Effector memory CD8-positive, alpha-beta T cell (primary cell): ENCODE measurements around the gene SASS6.

Experiments
- ATAC-seq: fragments of 150-1000 bp; cut with Tn5 transposase; replicated peaks from 2 replicates; pipeline ENCODE4 v1.10.0; 2021; ENCODE audit warnings: mild to moderate bottlenecking, moderate library complexity
- DNase-seq, 3 experiments: peaks; one replicate each; pipeline ENCODE4 v3.0.0; 2021
- H3K27ac Mint-ChIP-seq, 2 donors: one replicate each; pipeline ENCODE4 v1.8.0; 2022; ENCODE audit warnings: mild to moderate bottlenecking in 2 of 2, mixed read lengths in 2 of 2, moderate library complexity in 2 of 2
- H3K27me3 Mint-ChIP-seq, 2 donors: one replicate each; pipeline ENCODE4 v1.8.0; 2022; ENCODE audit warnings: mixed read lengths in 2 of 2
- H3K36me3 Mint-ChIP-seq: one replicate; pipeline ENCODE4 v1.8.0; 2022; ENCODE audit warnings: mild to moderate bottlenecking, moderate library complexity, mixed read lengths; ENCODE audit not compliant: insufficient read depth
- H3K4me1 Mint-ChIP-seq, 2 donors: one replicate each; pipeline ENCODE4 v1.8.0; 2022; ENCODE audit warnings: low read depth in 2 of 2, mixed read lengths in 2 of 2
- H3K4me3 Mint-ChIP-seq, 2 donors: one replicate each; pipeline ENCODE4 v1.8.0; 2022; ENCODE audit warnings: mild to moderate bottlenecking in 2 of 2, mixed read lengths in 2 of 2, moderate library complexity in 2 of 2
- H3K9me3 Mint-ChIP-seq, 2 donors: one replicate each; pipeline ENCODE4 v1.8.0; 2022; ENCODE audit warnings: mixed read lengths in 2 of 2
- total RNA-seq, 9 experiments: gene quantifications; one replicate each; lab custom pipeline; 2026; lab: John Stamatoyannopoulos, UW

The SASS6 gene
- total RNA-seq = 9.0 to 22.1 (median 10.9) reads per million in 9 experiments

GRCh38 chr1:100132566-100133477 lies at the start of gene SASS6, which contains the start of gene TRMT13:
SASS6 (minus strand) TSS chr1:100132930; CDS start chr1:100132814, 116 bp downstream.
TRMT13 (plus strand) TSS chr1:100133163; CDS start chr1:100133169, 6 bp downstream.
- H3K36me3 Mint-ChIP-seq = peaks cover 20% of the 10 kb centered on the region
- DNase-seq (peak; percentile 88 to 91 (median 90)), ATAC-seq (peak; percentile 97)
- H3K4me1 Mint-ChIP-seq = peaks cover 14 to 28% of the 10 kb centered on the region in 2 donors
- no peaks in the 10 kb centered on the region for H3K9me3 Mint-ChIP-seq
- peak within 1 kb of the TSS; percentile 93 to 97 for H3K27ac Mint-ChIP-seq
- no peaks in the 10 kb centered on the region for H3K27me3 Mint-ChIP-seq
- peak within 1 kb of the TSS; percentile 92 to 97 for H3K4me3 Mint-ChIP-seq

GRCh38 chr1:100178091-100178490 lies 45.4 kb upstream of the SASS6 start, which contains the start of gene LRRC39:
LRRC39 (minus strand) TSS chr1:100178256; CDS start chr1:100168516, 9,740 bp downstream.
- H3K4me1 Mint-ChIP-seq = no peaks in the 10 kb centered on the region
- ATAC-seq = no peak
- no peaks in the 10 kb centered on the region for H3K36me3 Mint-ChIP-seq

GRCh38 chr1:100177295-100178041 lies 44.7 kb upstream of the SASS6 start:
- no peaks in the 10 kb centered on the region for H3K9me3 Mint-ChIP-seq
- no peak for DNase-seq
- no peaks in the 10 kb centered on the region for H3K36me3 Mint-ChIP-seq
- no peak overlapping the region for H3K27ac Mint-ChIP-seq
- H3K4me1 Mint-ChIP-seq = no peaks in the 10 kb centered on the region
- no peaks in the 10 kb centered on the region for H3K27me3 Mint-ChIP-seq
- no peak overlapping the region for H3K4me3 Mint-ChIP-seq
- no peak for ATAC-seq

More at GRCh38 chr1:100178091-100178490, 45.4 kb upstream of the SASS6 start, which contains the start of gene LRRC39:
- DNase-seq = no peak
- Mint-ChIP-seq H3K9me3 (no peaks in the 10 kb centered on the region), H3K27me3 (no peaks in the 10 kb centered on the region), H3K27ac (no peak within 1 kb of the TSS), H3K4me3 (no peak within 1 kb of the TSS)

GRCh38 chr1:100168051-100168450 lies 35.3 kb upstream of the SASS6 start:
- Mint-ChIP-seq H3K36me3 (no peaks in the 10 kb centered on the region), H3K9me3 (no peaks in the 10 kb centered on the region), H3K4me3 (no peak overlapping the region), H3K4me1 (no peaks in the 10 kb centered on the region), H3K27ac (no peak overlapping the region), H3K27me3 (no peaks in the 10 kb centered on the region)
- no peak for ATAC-seq
- no peak for DNase-seq

GRCh38 chr1:100164702-100165101 lies 32.0 kb upstream of the SASS6 start:
- Mint-ChIP-seq H3K4me3 (no peak overlapping the region), H3K9me3 (no peaks in the 10 kb centered on the region), H3K27me3 (no peaks in the 10 kb centered on the region), H3K27ac (no peak overlapping the region), H3K36me3 (no peaks in the 10 kb centered on the region), H3K4me1 (no peaks in the 10 kb centered on the region)
- ATAC-seq = no peak
- no peak for DNase-seq

GRCh38 chr1:100164216-100164615 lies 31.5 kb upstream of the SASS6 start:
- H3K4me3 Mint-ChIP-seq = no peak overlapping the region
- no peak for DNase-seq
- H3K27ac Mint-ChIP-seq = peak overlapping the region in 1 of 2 donors; percentile 41
- no peaks in the 10 kb centered on the region for H3K4me1 Mint-ChIP-seq
- H3K36me3 Mint-ChIP-seq = no peaks in the 10 kb centered on the region
- no peaks in the 10 kb centered on the region for H3K27me3 Mint-ChIP-seq
- no peak for ATAC-seq
- H3K9me3 Mint-ChIP-seq = no peaks in the 10 kb centered on the region

- no peak overlapping the region for H3K4me3 Mint-ChIP-seq
- no peaks in the 10 kb centered on the region for H3K27me3 Mint-ChIP-seq
- DNase-seq = no peak
- H3K27ac Mint-ChIP-seq = no peak overlapping the region
- H3K9me3 Mint-ChIP-seq = no peaks in the 10 kb centered on the region
- no peaks in the 10 kb centered on the region for H3K4me1 Mint-ChIP-seq
- H3K36me3 Mint-ChIP-seq = no peaks in the 10 kb centered on the region
- no peak for ATAC-seq
Measured at GRCh38 chr1:100162881-100163280, 30.2 kb upstream of the SASS6 start.

- Mint-ChIP-seq H3K4me1 (peaks cover 4% of the 10 kb centered on the region in 2 donors), H3K4me3 (no peak overlapping the region), H3K9me3 (no peaks in the 10 kb centered on the region), H3K27ac (peak overlapping the region; percentile 52 to 61), H3K36me3 (peaks cover 9% of the 10 kb centered on the region), H3K27me3 (no peaks in the 10 kb centered on the region)
- DNase-seq (no peak), ATAC-seq (no peak)
Measured at GRCh38 chr1:100152271-100152670, 19.5 kb upstream of the SASS6 start.

- DNase-seq (no peak), ATAC-seq (no peak)
- H3K4me1 Mint-ChIP-seq = peaks cover 4% of the 10 kb centered on the region in 2 donors
- H3K36me3 Mint-ChIP-seq = peaks cover 12% of the 10 kb centered on the region
- peak overlapping the region; percentile 52 to 61 for H3K27ac Mint-ChIP-seq
- H3K9me3 Mint-ChIP-seq = no peaks in the 10 kb centered on the region
- H3K27me3 Mint-ChIP-seq = no peaks in the 10 kb centered on the region
- no peak overlapping the region for H3K4me3 Mint-ChIP-seq
Measured at GRCh38 chr1:100151679-100152078, 18.9 kb upstream of the SASS6 start.

- Mint-ChIP-seq H3K4me1 (peaks cover 4% of the 10 kb centered on the region in 2 donors), H3K9me3 (no peaks in the 10 kb centered on the region), H3K27ac (no peak overlapping the region), H3K36me3 (peaks cover 37% of the 10 kb centered on the region), H3K4me3 (no peak overlapping the region), H3K27me3 (no peaks in the 10 kb centered on the region)
- DNase-seq (no peak), ATAC-seq (no peak)
Measured at GRCh38 chr1:100147875-100148274, 15.1 kb upstream of the SASS6 start.

- no peak for DNase-seq
- no peak for ATAC-seq
- Mint-ChIP-seq H3K4me3 (no peak overlapping the region), H3K27me3 (no peaks in the 10 kb centered on the region), H3K4me1 (peaks cover 2 to 4% of the 10 kb centered on the region in 2 donors), H3K27ac (no peak overlapping the region), H3K36me3 (peaks cover 46% of the 10 kb centered on the region), H3K9me3 (no peaks in the 10 kb centered on the region)
Measured at GRCh38 chr1:100146958-100147357, 14.2 kb upstream of the SASS6 start.

- peaks cover 62% of the 10 kb centered on the region for H3K36me3 Mint-ChIP-seq
- DNase-seq (no peak), ATAC-seq (no peak)
- H3K27ac Mint-ChIP-seq = peak overlapping the region in 1 of 2 donors; percentile 17
- H3K27me3 Mint-ChIP-seq = no peaks in the 10 kb centered on the region
- no peaks in the 10 kb centered on the region for H3K9me3 Mint-ChIP-seq
- no peak overlapping the region for H3K4me3 Mint-ChIP-seq
- H3K4me1 Mint-ChIP-seq = peaks cover 2 to 4% of the 10 kb centered on the region in 2 donors
Measured at GRCh38 chr1:100145116-100145515, 12.4 kb upstream of the SASS6 start.

GRCh38 chr1:100142343-100142742 lies 9.6 kb upstream of the SASS6 start:
- H3K4me1 Mint-ChIP-seq = peaks cover 2 to 4% of the 10 kb centered on the region in 2 donors
- H3K4me3 Mint-ChIP-seq = no peak overlapping the region
- DNase-seq = no peak
- peak overlapping the region; percentile 2 to 57 for H3K27ac Mint-ChIP-seq
- no peaks in the 10 kb centered on the region for H3K27me3 Mint-ChIP-seq
- H3K36me3 Mint-ChIP-seq = peaks cover 80% of the 10 kb centered on the region
- ATAC-seq = no peak
- H3K9me3 Mint-ChIP-seq = no peaks in the 10 kb centered on the region
